Hepatocyte (in vitro differentiated cells): ENCODE data around the gene STK38.

ENCODE experiments used
- CTCF ChIP-seq: fragments of 200-600 bp; sonication (generic); IDR thresholded peaks from 2 replicates; pipeline ENCODE4 v1.5.1; 2016; ENCODE audit warnings: antibody characterized with exemption, mild to moderate bottlenecking; ENCODE audit not compliant: poor library complexity
- EZH2 ChIP-seq: fragments of 200-600 bp; sonication (generic); IDR thresholded peaks from 2 replicates; pipeline ENCODE4 v1.6.1; 2016; ENCODE audit warnings: antibody characterized with exemption, mild to moderate bottlenecking, borderline replicate concordance
- EZH2phosphoT487 ChIP-seq: fragments of 200-600 bp; sonication (generic); IDR thresholded peaks from one replicate; pipeline ENCODE4 v1.6.1; 2018; ENCODE audit warnings: antibody characterized with exemption, mild to moderate bottlenecking, low read depth, moderate library complexity; ENCODE audit not compliant: unreplicated experiment, severe bottlenecking

GRCh38 chr6:36570264-36570663 is 23.0 kb upstream of the STK38 start:
- TF ChIP-seq EZH2: no peak
- no peak for TF ChIP-seq CTCF
- no peak for TF ChIP-seq EZH2phosphoT487
